Measurements from ENCODE around the gene ELMO2.

The ELMO2 gene

DNA sequence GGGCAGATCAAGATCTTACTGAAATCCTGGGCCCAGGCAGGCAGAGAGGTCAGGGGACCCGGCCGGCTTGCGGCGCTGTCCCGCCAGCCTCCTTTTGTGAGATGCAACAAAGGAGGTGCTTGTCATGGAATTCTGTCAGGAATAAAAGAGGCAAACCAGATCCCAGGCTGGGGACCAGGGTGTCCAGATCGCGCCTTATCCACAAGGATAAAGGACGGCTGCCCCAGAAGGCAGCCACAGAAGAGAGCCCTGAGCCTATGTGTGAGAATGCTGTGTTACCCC lies 55.5 kb downstream of the ELMO2 start:
- DNase-seq, result no peak

GRCh38 chr20:46350201-46350985 lies 56.0 kb downstream of the ELMO2 start:
- DNase-seq, result no peak

- peak in 1 of 2 experiments; percentile 55 for DNase-seq
These were observed 56.7 kb downstream of the ELMO2 start for GRCh38 chr20:46349742-46350056.

DNA sequence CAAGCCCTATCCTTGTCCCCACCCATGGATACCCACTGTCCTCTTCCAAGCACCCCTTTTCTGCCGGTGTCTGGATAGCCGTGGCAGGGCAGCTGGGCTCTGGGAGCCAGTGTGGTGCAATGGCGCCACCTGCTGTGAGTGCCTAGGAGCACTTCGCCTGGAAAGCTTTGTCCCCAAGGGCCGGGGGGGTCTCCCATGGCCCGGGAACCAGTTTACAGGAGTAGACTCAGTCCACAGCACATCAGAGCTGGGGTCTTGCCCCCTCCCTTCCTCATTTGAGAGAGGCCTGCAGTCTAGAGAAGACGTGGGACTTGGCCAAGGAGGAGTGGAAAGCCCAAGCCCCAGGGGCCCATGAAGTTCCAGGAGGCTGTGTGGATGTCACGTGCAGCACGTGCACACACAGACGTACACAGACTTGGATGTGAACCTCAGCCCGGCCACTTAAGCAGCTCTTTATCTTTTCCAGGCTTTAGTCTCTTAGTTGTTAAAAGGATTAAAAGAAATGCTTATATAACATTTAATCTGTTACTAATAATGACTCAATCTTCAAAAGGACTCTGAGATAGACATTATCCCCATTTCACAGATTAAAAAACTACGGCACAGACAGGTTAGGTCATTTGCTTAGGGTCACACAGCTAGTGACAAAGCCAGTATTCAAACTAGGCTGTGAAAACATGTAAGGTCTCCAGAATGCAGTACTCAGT lies 57.2 kb downstream of the ELMO2 start:
- peak; percentile 64 to 72 for DNase-seq

DNA sequence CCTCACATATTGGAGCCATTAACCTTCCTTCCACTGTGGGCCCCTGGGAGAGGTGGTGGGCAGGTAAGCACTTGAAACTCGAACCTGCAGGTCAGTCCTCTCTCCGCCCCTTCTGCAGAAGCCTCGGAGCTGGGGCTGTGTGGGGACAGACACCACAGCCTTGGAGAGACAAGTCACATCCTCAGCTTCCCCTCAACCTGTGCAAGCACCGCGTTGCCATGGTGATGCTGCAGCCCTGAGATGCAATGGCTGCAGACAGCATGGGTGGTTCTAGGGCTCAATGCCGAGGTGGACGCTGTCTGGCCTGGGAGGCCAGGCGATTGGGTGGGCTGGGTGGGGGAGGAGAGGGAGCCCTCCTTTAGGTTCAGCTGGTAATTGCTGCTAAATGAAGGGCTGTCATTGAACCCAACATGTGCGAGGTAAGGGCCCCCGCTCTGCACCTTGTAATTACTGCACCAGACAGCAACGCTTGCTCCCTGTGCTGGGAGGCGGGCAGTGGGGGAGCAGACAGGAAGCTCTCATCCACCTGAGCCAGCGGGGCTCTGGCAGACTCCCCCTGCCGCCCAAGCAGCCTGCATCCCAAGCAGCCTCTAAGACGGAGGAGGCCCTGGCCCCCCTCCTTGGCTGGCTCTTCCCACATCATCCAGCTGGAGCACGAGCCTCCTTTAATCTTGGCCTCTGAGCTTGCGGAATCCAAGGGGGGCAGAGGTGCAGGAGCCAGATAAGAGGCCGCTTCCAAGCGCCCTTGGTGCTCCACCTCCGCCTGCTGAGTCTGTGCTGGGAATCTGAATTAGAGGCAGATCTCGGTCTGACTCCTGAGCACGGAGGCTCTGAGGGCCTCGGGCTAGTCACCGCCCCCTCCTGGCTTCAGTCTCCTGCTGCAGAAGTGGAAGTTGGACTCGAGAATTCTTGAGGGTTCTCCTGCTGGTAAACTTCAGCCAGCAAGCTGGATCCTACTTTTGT lies 58.3 kb downstream of the ELMO2 start:
- DNase-seq, result peak; percentile 28 to 64

GRCh38 chr20:46346770-46347169 lies 59.6 kb downstream of the ELMO2 start:
- no peak for DNase-seq

GRCh38 chr20:46344488-46345162 lies 61.8 kb downstream of the ELMO2 start:
- DNase-seq, result no peak

DNA sequence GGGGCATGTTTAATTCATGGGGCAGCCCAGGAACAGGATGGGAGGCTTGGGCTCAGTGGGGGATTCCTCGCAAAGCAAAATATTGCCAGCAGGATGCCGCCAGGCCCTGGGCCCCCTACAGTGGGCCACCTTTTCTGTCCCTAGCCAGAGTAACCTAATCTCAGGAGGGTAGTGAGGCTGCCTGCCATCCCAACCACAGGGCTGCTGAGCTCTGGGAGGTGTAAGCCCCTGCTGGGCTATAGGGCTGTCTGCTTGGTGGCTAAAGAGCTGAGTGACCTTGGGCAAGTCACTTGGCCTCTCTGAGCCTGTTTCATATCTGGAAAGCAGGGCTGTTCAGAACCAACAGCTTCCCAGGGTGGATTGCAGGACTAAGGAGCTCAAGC lies 62.4 kb downstream of the ELMO2 start:
- DNase-seq, result no peak

DNA sequence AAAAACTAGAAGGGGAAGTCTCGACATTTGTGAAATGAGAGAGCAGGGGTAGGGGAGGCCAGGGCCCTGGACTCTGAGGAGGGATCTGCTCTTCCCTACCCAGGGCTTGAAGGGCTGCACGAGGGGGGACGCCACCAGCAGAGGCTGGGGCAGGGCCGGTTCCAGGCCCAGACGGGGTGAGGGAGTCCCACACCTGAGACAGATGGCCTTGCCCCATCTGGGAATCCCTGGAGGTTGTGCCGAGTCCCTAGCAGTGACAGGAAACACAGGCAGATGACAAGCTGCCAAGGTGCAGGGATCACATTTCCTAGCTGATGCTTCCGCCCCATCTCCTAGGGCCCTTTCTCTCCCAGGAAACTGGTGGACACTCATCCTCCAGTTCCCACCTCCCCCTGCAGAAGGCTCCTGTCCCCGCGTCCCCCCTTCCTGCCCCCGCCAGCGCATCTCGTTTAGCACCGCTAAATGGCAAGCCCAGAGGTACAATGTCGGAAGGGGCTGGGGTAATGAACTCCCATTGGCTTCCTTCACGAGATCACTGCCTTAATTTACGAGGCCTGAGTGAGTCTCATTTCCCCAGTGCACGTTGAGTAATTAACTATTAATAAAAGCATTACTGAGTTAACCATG lies 63.0 kb downstream of the ELMO2 start:
- peak in 1 of 2 experiments; percentile 25 for DNase-seq

GRCh38 chr20:46342451-46343347 lies 63.7 kb downstream of the ELMO2 start:
- DNase-seq, result no peak

DNA sequence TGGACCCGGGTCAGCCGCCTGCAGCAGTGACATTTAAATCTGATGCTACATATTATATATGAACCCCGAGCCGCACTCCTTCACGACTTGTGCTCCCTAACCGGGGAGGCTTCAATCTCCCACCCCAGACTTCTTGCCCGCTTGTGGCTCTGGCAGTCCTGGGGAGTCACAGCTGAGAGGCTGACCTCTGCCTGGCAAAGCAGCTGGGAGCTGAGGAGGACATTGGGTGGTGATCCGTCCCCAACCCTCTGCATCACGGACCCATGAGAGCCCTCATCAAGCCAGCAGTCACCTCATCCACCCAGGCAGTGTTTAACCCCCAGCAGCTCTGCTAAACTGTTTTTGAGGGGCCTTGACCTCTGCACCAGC lies 64.4 kb downstream of the ELMO2 start:
- no peak for DNase-seq

DNA sequence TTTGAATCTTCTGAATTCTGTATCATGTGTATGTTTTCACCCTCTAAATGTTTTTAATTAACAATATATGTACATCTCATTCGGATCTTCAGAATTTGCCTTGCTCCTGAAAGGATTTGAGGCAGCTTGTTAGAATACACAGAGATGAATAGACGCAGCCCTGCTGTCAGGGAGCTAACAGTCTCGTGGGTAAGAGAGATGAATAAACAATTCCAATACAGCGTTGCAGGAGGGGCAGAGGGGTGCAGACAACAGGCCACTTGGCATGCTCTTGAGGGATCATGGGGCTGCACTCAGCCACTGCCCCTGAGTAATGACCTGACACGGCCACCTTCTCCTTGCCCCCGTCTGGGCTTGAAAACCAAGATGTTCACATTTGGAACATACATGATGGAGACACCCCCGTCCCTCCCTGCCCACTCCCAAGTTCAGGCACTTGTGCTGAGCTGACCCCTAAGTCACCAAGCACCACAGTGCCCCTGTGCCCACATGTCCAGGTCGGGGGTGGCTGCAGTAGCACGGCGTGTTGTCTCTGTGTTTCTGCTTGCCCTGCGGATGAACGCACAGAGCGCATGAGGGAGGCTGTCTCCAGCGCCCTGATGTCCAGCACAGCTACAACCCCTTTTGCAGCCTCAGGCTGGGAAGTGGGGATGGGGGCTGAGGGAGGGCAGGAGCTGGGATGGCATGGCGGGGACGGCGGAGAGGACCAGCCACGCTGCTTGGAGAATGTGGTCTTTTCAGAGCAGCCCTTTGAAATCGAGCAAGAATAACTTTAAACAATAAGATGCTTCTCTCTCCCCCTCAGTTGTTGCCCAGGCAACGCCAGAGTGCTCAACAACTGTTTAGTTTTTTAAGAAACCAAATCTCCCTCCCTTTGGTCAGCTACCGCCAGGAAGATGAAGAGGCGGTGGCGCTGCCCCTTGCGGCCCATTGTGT lies 65.1 kb downstream of the ELMO2 start:
- DNase-seq, result no peak

- no peak for DNase-seq
These were observed 67.4 kb downstream of the ELMO2 start for GRCh38 chr20:46339037-46339436.

DNA sequence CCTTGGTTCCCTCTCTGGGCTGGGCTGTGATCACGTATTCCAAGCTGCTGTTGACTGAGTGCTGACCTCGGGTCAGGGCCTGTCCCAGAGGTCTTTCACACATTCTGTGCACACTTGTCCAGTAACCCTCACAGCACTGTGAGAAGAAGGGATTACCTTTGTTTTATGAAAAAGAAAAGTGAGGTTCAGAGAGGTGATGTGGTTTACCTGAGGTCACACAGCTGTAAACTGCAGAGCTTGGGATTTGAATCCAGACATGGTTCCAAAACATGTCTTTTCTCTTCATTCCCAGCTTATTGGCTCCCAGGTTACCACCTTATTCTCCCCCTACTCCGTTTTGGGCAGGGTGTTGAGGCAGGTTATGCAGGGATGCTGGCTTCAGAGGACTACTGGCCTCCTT lies 69.7 kb downstream of the ELMO2 start:
- no peak for DNase-seq

GRCh38 chr20:46334303-46334904 lies 72.0 kb downstream of the ELMO2 start:
- DNase-seq, result peak in 1 of 2 experiments; percentile 21

- DNase-seq, result no peak
These were observed 73.0 kb downstream of the ELMO2 start for GRCh38 chr20:46333161-46333991.

- DNase-seq, result no peak
These were observed 73.8 kb downstream of the ELMO2 start for GRCh38 chr20:46332373-46333160.
